ENCODE measurements around the gene ALG12.

DNA sequence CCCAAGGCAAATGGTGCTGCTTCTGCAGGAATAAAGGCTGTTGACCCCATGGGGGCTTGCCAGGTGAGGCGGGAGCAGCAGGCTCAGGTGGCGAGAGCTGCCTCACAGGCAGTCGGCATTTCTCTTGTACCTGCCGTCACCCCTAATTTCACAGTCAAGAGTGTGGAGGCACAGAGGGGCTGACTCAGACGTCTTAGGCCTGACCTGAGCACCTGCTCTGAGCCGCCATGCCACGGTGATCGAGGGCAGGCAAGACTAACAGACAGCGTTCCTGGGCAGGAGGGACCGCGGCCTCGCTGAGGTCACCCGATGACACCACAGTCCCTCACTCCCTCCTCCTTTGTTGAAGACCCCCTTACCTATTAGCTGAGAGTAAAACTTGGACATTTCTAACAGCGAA is 5.2 kb downstream of the ALG12 start:
- TF ChIP-seq, protein P1, sequence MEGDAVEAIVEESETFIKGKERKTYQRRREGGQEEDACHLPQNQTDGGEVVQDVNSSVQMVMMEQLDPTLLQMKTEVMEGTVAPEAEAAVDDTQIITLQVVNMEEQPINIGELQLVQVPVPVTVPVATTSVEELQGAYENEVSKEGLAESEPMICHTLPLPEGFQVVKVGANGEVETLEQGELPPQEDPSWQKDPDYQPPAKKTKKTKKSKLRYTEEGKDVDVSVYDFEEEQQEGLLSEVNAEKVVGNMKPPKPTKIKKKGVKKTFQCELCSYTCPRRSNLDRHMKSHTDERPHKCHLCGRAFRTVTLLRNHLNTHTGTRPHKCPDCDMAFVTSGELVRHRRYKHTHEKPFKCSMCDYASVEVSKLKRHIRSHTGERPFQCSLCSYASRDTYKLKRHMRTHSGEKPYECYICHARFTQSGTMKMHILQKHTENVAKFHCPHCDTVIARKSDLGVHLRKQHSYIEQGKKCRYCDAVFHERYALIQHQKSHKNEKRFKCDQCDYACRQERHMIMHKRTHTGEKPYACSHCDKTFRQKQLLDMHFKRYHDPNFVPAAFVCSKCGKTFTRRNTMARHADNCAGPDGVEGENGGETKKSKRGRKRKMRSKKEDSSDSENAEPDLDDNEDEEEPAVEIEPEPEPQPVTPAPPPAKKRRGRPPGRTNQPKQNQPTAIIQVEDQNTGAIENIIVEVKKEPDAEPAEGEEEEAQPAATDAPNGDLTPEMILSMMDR (IDR thresholded peaks at IDR 0.05), result no peak
- TF ChIP-seq, protein P2, sequence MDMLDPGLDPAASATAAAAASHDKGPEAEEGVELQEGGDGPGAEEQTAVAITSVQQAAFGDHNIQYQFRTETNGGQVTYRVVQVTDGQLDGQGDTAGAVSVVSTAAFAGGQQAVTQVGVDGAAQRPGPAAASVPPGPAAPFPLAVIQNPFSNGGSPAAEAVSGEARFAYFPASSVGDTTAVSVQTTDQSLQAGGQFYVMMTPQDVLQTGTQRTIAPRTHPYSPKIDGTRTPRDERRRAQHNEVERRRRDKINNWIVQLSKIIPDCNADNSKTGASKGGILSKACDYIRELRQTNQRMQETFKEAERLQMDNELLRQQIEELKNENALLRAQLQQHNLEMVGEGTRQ (CRISPR knock-in tag; IDR thresholded peaks at IDR 0.05), result no peak
- no peak for TF ChIP-seq ELF4 (CRISPR knock-in tag; IDR thresholded peaks at IDR 0.05; ENCODE audit: low read depth)
- no peak for TF ChIP-seq JUN (CRISPR knock-in tag; IDR thresholded peaks at IDR 0.05)
- TF ChIP-seq, protein P3, sequence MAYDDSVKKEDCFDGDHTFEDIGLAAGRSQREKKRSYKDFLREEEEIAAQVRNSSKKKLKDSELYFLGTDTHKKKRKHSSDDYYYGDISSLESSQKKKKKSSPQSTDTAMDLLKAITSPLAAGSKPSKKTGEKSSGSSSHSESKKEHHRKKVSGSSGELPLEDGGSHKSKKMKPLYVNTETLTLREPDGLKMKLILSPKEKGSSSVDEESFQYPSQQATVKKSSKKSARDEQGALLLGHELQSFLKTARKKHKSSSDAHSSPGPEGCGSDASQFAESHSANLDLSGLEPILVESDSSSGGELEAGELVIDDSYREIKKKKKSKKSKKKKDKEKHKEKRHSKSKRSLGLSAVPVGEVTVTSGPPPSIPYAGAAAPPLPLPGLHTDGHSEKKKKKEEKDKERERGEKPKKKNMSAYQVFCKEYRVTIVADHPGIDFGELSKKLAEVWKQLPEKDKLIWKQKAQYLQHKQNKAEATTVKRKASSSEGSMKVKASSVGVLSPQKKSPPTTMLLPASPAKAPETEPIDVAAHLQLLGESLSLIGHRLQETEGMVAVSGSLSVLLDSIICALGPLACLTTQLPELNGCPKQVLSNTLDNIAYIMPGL (CRISPR knock-in tag; IDR thresholded peaks at IDR 0.05), result no peak
- TF ChIP-seq, protein P4, sequence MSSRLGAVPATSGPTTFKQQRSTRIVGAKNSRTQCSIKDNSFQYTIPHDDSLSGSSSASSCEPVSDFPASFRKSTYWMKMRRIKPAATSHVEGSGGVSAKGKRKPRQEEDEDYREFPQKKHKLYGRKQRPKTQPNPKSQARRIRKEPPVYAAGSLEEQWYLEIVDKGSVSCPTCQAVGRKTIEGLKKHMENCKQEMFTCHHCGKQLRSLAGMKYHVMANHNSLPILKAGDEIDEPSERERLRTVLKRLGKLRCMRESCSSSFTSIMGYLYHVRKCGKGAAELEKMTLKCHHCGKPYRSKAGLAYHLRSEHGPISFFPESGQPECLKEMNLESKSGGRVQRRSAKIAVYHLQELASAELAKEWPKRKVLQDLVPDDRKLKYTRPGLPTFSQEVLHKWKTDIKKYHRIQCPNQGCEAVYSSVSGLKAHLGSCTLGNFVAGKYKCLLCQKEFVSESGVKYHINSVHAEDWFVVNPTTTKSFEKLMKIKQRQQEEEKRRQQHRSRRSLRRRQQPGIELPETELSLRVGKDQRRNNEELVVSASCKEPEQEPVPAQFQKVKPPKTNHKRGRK (CRISPR knock-in tag; IDR thresholded peaks at IDR 0.05; ENCODE audit: borderline replicate concordance), result no peak
- TF ChIP-seq TP53 (CRISPR knock-in tag; IDR thresholded peaks at IDR 0.05), result no peak
- TF ChIP-seq TCF7 (CRISPR knock-in tag; IDR thresholded peaks at IDR 0.05; ENCODE audit: low read depth), result no peak
- TF ChIP-seq ESRRA (CRISPR knock-in tag; IDR thresholded peaks at IDR 0.05; ENCODE audit: borderline replicate concordance), result no peak
- no peak for TF ChIP-seq SP1 (CRISPR knock-in tag; conservative IDR thresholded peaks at IDR 0.05)
- TF ChIP-seq ZBTB21 (CRISPR knock-in tag; IDR thresholded peaks at IDR 0.05; ENCODE audit: borderline replicate concordance), result no peak

Data from WTC11 (cell line).